HG03045 (cell line): ENCODE data around the gene CMSS1.

Experiments used
- ATAC-seq: cut with Tn5 transposase; IDR thresholded peaks from one replicate; pipeline ENCODE4 v1.9.1; 2021; ENCODE audit warnings: mild to moderate bottlenecking, moderate library complexity; ENCODE audit not compliant: unreplicated experiment

The CMSS1 gene

DNA sequence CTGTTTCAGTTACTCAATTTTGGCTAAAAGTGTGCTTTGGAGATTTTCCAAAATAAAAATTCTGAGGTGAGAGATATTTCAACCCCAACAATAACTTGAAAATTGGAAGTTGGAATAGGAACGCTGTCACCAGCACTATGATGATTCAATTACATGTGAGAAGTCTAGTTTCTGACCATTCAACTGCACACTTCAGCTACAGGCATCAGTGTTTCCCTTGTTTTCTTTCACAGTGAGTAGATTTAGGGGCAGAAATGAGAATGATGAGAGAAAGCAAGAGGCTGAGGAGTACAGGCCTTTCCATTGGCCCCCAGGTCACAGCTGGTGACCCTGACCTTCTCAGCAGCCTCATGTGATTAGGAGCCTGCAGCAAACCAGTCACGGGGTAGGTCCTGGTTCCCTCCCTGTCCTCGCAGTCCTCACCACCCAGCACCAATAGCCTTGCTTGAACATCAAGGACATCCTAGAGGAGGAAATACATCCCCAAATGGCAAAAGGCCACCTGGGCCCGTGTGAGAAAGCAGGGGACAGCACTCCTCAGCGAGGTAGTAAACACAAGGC lies 306.6 kb downstream of the CMSS1 start:
- ATAC-seq: no peak

DNA sequence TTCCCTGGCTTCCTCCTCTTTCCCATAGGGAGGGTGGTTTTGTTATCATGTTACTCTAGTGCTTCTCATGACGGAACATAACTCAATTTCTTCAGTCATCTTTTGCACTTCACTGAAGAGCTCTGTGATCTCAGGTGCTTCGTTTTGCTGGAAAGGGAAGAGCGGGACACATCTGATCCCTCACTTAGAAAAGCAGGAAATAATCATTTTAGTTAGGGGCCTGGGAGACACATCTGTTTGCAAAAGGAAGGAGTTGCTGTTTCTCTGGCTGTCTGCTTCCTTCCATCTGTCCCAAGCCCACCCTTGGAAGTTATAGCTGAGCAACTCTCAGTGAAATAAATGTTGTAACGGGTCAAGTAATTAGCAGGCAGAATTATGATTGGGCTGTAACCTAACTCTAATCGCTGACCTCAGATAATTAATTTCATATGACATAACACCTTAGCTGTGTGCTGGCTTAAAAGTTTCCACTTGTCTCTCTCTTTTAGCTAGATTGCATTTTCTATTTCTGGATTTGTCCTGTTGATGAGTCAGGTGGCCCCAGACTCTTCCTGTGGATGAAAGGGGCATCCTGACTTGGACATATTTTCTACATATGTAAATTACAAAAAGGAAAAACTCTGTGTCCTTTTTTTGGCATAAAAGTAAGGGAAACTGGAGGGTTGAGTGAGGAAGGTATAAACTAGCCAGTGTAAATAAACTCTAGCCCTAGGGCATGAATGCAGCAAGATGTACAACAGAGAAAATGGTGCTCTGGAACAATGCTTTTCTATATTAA lies 307.7 kb downstream of the CMSS1 start:
- no peak for ATAC-seq

DNA sequence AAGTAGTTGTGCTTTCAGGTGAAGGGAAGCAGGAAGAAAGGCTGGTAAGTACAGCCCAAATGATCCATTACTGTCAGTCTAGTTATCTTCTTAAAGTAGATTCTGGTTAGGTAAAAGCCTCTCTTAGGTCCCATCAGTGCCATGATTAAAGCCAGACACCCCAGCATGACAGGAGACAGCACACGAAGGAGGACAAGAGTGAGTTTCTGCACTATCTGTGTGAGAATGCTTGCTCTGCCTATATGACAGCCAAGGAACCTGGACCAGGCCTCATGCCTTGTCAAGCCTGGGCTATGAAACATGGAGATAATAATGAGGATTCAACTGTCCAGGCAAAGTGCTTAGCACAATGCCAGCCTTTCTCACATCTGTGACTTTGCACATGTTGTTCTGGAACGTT lies 310.1 kb downstream of the CMSS1 start:
- no peak for ATAC-seq

DNA sequence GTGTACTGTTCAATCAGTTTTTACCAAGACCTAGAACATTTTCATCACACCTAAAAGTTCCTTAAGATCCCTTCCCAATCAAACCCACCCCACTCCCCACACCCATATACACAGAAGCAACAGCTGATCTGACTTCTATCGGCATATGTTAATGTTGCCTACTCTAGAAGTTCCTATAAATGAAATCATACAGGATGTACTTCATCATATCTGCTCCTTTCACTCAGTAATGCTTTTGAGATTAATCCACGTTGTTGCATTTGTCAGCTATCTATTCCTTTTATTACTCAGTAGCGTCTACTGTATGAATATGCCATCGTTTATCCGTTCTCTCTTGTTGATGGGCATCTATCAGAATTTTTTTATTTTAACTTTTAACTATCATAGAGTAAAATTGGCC lies 310.9 kb downstream of the CMSS1 start:
- no peak for ATAC-seq

DNA sequence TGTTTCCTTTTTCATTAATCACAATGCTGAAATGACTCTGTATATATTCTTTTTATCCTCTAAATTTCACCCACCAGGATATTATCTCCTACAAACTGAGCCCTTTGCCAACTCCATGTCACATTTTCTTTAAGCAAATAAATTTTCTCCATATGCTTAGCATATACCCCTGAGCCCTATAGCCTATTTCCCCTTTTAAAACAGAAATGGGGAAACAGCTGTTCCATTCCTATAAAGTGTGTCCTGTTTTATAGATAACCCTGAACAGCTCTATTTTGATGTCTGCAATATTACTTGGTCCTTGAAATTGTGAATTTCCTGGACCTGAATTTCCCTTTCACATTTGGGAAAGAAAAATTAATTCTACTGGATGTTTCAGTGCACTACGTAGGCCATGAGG lies 312.3 kb downstream of the CMSS1 start:
- ATAC-seq: no peak

DNA sequence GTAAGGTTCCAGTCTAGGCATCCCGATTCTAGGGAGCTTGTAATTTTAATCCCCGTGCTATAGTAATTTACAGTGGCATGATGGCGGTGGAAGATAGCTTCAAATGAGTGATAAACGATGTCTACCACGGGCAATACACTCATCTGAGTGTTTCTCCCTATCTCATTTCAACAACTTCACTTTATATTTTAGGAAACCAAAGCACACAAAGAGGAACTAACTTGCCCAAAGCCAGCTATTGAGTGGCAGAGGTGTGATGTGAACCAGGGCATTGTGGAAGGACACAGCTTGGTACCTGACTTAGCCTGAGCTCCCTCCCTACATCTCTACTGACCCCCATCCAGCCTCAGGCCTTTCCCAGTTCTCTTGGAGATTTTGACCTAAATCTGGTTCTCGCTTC lies 313.6 kb downstream of the CMSS1 start:
- no peak for ATAC-seq

DNA sequence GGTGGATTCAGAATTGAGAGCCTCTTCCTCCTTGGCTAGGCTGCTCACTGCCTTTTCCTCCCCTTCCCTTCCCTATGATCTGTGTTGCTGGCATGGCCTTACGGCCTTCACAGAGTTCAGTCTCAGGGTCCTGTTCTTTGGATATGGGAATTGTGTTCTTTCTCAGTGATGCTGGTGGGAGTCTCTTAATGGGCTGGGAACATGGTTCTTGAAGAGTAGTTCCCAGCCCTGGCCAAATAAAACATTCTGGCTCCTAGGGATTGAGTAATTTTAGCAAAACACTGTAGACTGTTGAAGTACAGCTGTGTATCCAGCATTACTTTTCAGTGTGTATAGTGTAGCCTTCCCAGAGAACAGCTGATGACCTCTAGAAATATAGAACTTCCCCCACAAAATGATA lies 319.3 kb downstream of the CMSS1 start:
- no peak for ATAC-seq

DNA sequence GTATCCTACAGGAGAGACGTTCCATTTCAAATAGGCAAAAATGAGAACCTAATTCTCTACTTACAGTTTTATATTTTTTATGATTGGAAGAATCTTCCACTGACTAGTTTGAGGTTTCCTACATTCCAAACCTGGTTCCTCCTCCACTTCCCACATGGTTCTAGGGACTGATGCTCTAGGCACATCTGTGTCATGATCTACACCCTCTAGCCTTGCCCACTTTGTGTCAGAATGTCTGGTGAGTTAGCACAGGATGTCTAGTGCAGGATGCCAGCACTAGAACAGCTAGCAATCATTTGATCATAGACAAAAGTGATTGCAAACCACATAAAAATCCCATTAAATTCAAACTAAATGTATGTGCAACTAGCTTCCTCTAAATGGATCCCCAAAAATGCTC lies 323.3 kb downstream of the CMSS1 start:
- no peak for ATAC-seq

DNA sequence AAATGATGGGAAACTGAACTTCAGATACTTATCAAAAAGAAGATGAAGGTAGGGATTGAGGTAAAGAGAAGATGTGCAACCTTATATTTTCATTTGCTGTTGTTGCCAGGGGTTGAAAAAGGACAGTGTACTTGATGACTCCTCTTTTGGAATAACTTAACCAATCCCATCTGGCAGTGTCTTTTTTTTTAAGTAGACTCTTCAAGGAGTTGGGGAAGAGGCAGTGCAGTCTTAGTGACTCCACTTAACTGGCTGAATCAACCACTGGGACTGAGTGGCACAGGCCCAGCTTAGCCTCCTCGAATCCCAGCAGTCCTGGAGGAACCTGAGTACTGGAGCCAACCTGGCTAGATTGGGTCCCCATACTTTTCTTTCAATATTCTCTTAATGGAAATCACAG lies 323.9 kb downstream of the CMSS1 start:
- ATAC-seq: no peak

DNA sequence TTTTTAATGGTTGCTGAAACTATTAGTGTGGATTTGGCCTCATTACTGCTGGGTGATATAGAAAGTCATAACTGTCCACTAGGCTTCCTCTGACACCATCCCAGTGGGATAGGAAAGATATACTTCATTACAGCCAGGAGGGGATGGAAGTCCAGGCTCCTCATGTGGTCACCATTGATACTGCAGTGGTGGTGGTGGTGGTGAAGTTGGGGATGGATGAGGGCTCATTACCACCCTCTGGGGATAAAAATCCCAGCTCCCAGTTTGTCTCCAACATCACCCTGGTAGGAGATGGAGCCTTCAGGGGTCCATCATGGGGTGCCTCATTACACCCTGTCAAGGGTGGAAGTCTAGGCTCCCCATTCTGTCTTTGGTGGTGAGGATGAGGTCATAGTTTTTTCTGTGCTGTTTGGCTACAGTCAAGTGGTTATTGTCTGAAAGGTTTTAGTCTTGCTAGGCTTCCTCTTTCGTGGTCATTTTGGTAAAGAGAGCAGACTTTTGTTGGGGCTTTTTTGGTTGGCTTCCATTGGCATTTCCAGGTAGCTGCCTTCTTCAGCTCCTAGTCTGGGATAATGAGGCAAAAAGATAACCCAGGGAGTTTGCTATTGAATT lies 326.7 kb downstream of the CMSS1 start:
- no peak for ATAC-seq

DNA sequence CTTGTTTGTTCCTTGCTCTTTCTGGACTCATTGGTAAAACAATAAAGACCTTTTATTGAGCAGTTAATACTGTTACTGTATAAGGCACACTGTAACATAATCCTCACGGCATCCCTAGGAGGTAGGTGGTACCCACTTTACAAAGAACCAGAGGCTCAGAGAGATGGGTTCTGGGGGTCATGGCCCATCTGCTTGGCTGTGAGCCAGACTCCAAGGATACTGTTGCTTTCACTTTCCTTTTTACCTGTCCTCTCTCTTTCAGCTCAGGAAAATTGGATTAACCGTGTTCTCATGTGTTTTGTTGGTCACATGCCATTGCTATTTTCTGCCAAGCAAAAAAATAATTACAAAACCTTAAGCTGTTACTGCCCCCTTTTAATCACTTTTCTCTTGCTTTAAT lies 331.5 kb downstream of the CMSS1 start:
- no peak for ATAC-seq

DNA sequence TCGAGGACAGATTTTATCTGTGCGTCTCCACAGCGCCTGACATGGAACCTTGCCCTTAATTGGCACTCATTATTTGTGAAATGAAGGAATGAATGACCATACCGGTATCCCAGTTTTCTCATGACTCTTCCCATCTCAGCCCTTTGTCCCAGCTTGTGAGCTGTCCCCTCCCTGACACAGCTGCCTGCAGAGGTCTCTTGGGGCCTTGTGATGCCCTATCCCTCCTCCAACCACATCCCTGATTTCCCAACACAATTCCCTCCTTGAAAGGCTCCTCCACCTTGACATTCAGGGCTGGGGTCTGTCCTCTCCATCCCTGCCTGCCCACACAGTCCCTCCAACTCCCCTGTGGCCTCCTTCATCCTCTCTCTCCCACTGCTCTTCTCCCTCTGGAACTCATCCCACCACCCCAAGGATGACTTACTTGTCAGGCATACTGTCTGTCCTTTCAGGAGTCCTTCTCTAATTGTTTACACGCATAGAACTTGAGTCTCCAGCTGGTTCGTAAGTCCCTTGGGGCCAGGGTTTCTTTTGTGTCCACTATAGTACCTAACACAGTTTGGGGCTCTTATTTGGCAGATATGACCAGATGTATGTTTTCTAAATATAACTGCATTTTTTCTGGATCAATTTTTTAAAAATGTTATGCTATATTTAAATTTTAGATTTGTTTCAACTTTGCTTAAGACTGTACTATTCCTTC lies 332.2 kb downstream of the CMSS1 start:
- no peak for ATAC-seq

DNA sequence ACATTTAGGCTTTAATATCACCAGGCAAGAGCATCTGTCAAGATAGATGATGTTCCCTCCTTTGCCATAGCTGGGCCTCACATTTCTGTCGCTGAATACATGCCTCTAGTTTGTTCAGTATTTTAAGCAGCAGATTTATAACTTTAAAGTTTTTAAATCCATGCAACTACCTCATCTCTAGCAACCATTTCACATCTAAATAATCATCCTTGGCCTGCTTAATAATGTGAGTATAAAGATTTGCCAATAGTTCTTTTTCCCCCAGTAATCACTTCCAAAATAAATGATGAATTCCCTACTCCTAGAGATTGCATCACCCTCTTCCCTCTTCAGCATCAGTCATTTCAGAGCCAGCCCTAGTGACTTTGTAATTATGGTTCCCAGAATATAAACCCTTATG lies 332.8 kb downstream of the CMSS1 start:
- ATAC-seq: no peak

DNA sequence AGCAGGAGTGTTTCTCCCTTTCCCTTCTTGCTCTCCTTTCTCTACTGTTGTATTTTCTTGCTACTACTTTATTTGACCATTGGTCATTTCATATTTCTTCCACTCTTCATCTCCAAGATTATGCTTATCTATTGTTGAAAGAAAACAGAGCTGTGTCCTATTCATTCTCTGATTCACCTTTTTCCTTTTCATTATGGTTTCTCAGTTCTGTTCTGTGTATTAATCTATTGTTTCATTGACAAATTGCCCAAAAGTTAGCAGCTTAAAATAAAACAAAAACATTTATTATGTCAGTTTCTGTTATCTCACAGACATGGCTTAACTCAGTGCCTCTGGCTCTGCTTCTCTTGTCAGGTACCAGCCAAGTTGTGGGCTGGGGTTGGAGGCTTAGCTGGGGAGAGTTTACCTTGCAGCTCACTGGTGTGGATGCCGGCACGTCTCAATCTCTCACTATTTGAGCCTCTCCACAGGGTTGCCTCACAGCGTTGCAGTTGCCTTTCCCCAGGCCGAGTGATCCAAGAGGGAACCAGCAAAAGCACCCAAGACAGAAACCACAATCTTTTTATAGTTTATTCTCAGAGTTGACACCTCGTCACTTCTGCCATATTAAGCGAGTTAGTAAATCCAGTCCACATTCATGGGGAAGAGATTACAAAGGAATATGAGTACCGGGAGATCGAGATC lies 333.5 kb downstream of the CMSS1 start:
- no peak for ATAC-seq

DNA sequence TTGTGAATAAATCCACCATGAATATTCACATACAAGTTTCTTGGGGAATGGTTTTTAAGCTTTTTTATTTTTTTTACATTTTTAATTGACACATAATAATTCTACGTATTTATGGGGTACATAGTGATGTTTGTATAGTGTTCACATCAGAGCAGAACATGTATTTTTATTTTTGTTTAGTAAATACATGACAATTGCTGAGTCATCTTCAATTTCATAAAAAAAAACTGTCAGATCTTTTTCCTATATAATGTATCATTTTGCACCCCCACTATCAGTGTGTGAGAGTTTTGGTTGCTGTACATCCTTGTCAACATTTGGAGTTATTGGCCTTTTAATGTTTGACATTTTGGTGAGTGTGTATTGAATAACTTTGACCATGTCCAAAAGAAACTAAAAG lies 336.5 kb downstream of the CMSS1 start:
- no peak for ATAC-seq

DNA sequence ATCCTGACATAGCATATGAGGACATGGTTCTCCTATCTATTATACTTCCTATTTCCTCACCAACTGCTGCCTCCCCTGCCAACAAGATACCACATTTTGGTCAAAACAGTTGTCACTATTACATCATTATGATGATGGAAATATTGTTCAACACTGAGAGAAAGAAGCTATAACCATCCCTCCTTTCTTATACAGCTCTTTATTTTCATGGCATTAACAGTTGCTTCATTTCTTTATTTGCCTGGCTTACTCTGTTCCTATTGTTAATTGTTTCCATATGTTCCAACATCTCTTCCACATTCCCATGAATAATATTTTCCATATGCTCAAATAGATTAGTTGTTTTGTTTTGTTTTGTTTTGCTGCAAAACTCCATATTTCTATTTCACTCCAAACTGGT lies 337.5 kb downstream of the CMSS1 start:
- no peak for ATAC-seq

DNA sequence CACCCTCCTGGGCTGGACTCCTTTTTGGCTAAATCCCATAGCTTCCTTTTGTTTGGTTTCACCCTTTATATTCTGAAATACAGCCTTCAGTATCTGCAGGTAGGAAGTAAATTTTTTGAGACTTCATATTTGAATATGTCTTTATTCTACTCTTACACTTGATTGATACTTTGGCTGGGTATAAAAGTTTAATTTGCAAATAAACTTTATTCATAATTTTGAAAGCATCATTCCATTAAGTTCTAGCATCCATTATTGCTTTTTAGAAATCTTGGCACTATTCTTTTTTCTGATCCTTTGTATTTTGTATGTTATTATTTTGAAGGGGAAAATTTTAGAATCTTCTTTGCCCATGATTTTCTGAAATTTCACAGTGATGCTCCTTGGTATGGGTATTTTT lies 337.9 kb downstream of the CMSS1 start:
- ATAC-seq: no peak

DNA sequence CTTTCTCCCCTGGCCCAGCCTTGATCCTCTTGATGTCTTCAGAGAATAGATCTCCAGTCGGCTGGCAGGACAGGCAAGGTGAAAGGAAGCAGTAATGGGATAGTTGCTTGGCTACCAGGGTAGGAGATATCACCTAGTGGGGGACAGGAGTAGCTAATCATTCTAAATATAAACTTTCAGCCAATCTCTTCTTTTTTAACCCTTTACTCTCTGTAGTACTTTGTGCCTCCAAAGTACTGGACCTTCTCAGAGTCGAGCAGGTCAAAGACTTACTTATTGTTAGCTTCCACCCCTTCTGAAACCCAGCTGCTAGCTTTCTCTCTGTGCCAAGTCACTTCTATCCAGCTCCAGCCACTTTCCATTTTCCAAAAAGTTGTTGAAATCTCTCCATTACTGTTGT lies 340.0 kb downstream of the CMSS1 start:
- no peak for ATAC-seq

DNA sequence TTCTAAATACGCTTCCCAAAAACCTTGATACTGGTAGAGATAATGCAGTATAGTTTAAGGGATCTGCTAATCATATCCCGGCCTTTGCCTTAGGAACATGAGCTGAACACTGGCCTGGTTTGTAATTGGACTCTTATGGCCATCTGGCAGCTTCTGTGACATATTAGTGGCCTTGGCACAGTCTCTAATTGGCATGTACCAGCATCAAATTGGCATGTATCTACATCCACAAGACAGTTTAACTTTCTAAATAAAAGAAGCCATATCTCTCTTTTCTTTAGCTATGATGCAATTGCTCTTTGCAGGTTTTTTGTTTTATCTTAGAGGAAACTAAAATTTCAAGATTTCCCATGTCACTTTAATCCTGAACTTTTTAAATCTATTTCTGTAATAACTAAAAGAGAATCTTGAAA lies 341.3 kb downstream of the CMSS1 start:
- no peak for ATAC-seq

DNA sequence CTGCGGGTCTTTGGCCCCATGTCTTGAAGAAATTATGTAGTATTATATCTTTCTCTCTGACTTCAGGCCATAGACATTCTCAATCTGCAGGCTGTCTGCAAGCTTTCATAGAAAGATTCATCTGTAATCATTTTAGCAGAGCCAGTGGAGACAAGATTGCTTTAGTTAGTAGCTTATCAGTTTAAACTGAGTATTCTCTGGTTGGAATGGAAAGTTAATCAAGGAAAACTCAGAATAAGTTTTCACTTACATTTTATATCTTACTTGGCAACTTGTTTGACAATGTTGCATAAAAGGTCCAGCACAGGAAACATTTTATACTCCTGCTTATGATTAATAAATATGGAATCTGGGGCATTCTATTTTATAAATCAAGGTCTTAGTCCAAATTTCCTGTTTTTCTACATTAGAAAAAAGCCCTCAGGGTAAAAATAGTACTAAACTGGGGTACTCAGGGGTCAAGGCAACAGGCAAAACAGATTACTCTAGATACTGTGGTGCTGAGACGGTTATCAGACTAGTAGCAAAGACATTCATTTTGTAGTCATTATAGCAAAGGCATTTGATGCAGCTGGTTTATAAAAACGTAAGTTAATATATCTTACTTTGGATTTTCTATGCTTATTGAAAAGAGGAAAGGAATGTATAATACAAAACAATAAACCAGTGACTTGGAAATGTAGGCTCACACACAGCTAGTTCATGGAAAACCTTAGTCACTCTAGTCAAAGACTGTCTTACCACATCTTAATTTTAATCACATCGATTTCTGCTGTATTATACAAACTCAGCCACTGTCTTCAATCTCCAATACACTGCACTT lies 341.9 kb downstream of the CMSS1 start:
- no peak for ATAC-seq

DNA sequence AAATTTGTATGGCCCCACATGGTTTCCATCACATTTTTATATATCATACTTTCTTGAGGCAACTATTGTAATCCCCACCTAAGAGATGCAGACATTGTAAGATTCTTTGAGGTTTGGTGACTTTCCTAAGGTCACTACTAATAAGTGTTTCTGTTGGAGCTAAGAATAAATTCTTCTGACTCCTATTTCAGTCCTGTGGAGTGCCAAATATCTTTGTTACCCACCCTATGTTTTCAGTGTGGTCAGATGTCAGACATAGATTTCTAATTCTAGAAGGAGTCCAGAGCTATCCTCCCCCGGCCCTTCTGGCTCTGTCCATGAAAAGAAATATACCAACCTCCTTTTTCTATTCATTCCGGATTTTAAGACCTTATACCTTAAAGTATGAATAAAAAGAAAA lies 342.9 kb downstream of the CMSS1 start:
- ATAC-seq: no peak
